ENCODE measurements around the gene IFNG-AS1.

DNA sequence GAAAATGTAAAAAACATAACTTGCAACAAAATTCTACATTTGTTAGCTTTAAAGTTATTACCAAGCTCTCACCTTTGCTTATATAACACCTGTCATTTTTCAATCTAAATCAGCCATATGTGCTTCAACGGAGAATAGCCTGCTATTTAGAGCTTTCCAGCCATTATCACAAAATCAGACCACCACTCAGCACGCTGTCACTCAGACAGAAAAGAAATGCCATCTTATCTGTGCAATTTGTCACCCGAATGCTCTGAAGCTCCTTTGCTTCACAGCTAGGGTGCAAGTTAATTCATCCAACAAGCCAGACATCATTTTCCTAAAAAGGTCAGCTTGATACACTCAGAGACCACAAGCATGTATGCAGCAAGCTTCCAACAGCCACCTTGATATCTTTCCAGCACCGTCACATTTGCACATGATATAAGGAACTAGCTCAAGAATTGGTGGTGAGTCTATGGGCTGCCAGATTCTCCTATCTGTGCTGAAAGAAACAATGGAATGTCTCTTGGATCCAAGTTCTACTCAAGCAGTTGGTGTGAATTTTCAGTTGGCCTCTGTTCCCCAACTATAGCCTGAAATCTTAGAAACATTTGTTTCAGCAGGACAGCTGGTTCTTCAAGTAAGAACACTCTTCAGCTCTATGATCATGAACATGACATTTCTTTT, 20.0 kb upstream of the IFNG-AS1 start:
- TF ChIP-seq, protein P1, sequence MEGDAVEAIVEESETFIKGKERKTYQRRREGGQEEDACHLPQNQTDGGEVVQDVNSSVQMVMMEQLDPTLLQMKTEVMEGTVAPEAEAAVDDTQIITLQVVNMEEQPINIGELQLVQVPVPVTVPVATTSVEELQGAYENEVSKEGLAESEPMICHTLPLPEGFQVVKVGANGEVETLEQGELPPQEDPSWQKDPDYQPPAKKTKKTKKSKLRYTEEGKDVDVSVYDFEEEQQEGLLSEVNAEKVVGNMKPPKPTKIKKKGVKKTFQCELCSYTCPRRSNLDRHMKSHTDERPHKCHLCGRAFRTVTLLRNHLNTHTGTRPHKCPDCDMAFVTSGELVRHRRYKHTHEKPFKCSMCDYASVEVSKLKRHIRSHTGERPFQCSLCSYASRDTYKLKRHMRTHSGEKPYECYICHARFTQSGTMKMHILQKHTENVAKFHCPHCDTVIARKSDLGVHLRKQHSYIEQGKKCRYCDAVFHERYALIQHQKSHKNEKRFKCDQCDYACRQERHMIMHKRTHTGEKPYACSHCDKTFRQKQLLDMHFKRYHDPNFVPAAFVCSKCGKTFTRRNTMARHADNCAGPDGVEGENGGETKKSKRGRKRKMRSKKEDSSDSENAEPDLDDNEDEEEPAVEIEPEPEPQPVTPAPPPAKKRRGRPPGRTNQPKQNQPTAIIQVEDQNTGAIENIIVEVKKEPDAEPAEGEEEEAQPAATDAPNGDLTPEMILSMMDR (conservative IDR thresholded peaks at IDR 0.05 in 1 of 2, IDR thresholded peaks at IDR 0.05 in 1 of 2; ENCODE audit: extremely low read depth in 1 of 2, insufficient read depth in 1 of 2, low read depth in 1 of 2, low read length in 2 of 2), result no peak
- TF ChIP-seq EZH2 (IDR thresholded peaks at IDR 0.05; ENCODE audit: borderline replicate concordance, low read length), result no peak

Measured in mammary epithelial cell (primary cell).